Activated CD8-positive, alpha-beta T cell treated with anti-CD3 and anti-CD28 coated beads, Interleukin-2, amount 10 ng/mL, durations not matched to agents 7 days and 5 days (primary cell): ENCODE results near the gene XRN2. TPM values are rescaled to one million over a fixed set of nuclear protein-coding genes. Genes with fewer than 3 reads are reported as not detected.

ENCODE experiments used
- ATAC-seq: fragments of 150-1000 bp; cut with Tn5 transposase; one replicate; pipeline ENCODE4 v1.10.0; 2021; ENCODE audit warnings: moderate library complexity
- CTCF ChIA-PET: fragments of 350-600 bp; sonication (Branson Sonifier 250); formaldehyde crosslinking; loops from one replicate; lab custom pipeline; 2021; ENCODE audit warnings: antibody characterized with exemption; lab: Charles Lee
- POLR2A ChIA-PET: fragments of 350-600 bp; sonication (Branson Sonifier 250); formaldehyde crosslinking; loops from one replicate; lab custom pipeline; 2021; ENCODE audit warnings: antibody characterized with exemption; lab: Charles Lee
- DNase-seq: peaks from one replicate; pipeline ENCODE4 v3.0.0-alpha.2; 2020
- H3K27ac Mint-ChIP-seq: one replicate; pipeline ENCODE4 v1.8.0; 2021; ENCODE audit warnings: mild to moderate bottlenecking, mixed read lengths
- H3K27me3 Mint-ChIP-seq: one replicate; pipeline ENCODE4 v1.8.0; 2021; ENCODE audit warnings: low read depth, mixed read lengths
- H3K36me3 Mint-ChIP-seq: one replicate; pipeline ENCODE4 v1.8.0; 2021; ENCODE audit warnings: low read depth, mixed read lengths
- H3K4me1 Mint-ChIP-seq: one replicate; pipeline ENCODE4 v1.8.0; 2021; ENCODE audit warnings: low read depth, mixed read lengths
- H3K4me3 Mint-ChIP-seq: one replicate; pipeline ENCODE4 v1.8.0; 2021; ENCODE audit warnings: mild to moderate bottlenecking, mixed read lengths
- H3K9me3 Mint-ChIP-seq: one replicate; pipeline ENCODE4 v1.8.0; 2022; ENCODE audit warnings: mixed read lengths; ENCODE audit not compliant: insufficient read depth
- total RNA-seq, 2 experiments: library from RNA; stranded (reverse); gene quantifications; one replicate each; pipeline ENCODE4 v1.2.3, GENCODE V29; 2021

The XRN2 gene
- total RNA-seq, 2 experiments from 2014 or later, result 54.4 to 57.7 TPM

GRCh38 chr20:21326700-21327099, 23.6 kb downstream of the XRN2 start:
- Mint-ChIP-seq H3K27ac (no peak overlapping the region), H3K4me3 (no peak overlapping the region), H3K36me3 (peaks cover 41% of the 10 kb centered on the region), H3K27me3 (no peaks in the 10 kb centered on the region), H3K9me3 (no peaks in the 10 kb centered on the region), H3K4me1 (peaks cover 39% of the 10 kb centered on the region)
- ChIA-PET CTCF (interaction anchor here (0.9 kb wide), 1 partner anchor 18 kb away, joined by 3 read pairs; no protein-coding TSS in a partner anchor), POLR2A (no interaction called here)
- ATAC-seq (no peak), DNase-seq (no peak)

- ATAC-seq (no peak), DNase-seq (no peak)
- POLR2A ChIA-PET, result interaction anchor here (1.2 kb wide), 1 partner anchor 33 kb away, joined by 3 read pairs; the partner anchor contains the start of gene XRN2
These were observed 33.5 kb downstream of the XRN2 start for GRCh38 chr20:21336455-21337151.

GRCh38 chr20:21338291-21338690, 35.2 kb downstream of the XRN2 start:
- no peaks in the 10 kb centered on the region for H3K4me1 Mint-ChIP-seq
- no peak for ATAC-seq
- H3K36me3 Mint-ChIP-seq, result peaks cover 72% of the 10 kb centered on the region
- no peak for DNase-seq
- no peak overlapping the region for H3K27ac Mint-ChIP-seq
- no peak overlapping the region for H3K4me3 Mint-ChIP-seq
- POLR2A ChIA-PET, result no interaction called here
- H3K9me3 Mint-ChIP-seq, result no peaks in the 10 kb centered on the region
- no peaks in the 10 kb centered on the region for H3K27me3 Mint-ChIP-seq
- CTCF ChIA-PET, result interaction anchor here (1.0 kb wide), 1 partner anchor 103 kb away, joined by 4 read pairs; no protein-coding TSS in a partner anchor

More at GRCh38 chr20:21336455-21337151, 33.5 kb downstream of the XRN2 start:
- Mint-ChIP-seq H3K4me3 (no peak overlapping the region), H3K4me1 (no peaks in the 10 kb centered on the region), H3K9me3 (no peaks in the 10 kb centered on the region), H3K27me3 (no peaks in the 10 kb centered on the region), H3K36me3 (peaks cover 79% of the 10 kb centered on the region), H3K27ac (no peak overlapping the region)
- CTCF ChIA-PET, result no interaction called here

GRCh38 chr20:21339499-21339898, 36.4 kb downstream of the XRN2 start:
- Mint-ChIP-seq H3K4me1 (no peaks in the 10 kb centered on the region), H3K4me3 (no peak overlapping the region), H3K27ac (no peak overlapping the region), H3K9me3 (no peaks in the 10 kb centered on the region), H3K36me3 (peaks cover 67% of the 10 kb centered on the region), H3K27me3 (no peaks in the 10 kb centered on the region)
- DNase-seq, result no peak
- CTCF ChIA-PET, result no interaction called here
- POLR2A ChIA-PET, result no interaction called here
- ATAC-seq, result no peak

DNA sequence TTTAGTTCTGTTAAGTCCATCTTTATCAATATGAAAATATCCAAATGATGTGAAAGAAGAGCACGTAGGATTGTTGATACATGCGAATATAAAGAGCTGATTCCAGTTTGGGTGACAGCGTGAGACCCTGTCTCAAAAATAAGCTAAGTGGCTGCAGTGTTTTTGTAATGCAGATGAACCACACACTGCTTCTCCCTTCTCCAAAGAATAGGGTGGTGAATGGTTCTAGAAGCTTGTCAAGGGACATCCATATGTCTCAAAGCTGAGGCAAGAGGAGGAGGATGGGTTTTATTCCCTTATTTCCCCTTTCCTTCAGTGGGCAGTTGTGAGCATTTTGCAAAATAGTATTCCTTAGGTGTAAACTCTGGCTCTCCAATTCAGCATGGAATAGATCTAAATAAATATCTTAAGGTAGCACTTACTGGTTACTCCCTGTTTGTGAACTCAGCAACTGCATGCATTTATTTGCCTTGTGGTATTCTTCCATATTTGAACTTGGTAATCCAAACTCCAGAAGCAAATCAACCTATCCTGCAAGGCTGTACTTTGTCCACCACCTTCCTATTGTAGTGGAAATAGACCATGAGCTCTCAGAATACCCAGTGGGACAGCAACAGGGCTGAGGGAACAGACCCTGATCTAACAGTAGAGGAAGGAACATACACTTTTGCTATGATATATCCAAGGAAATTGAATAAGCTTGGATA, 38.0 kb downstream of the XRN2 start:
- ChIA-PET POLR2A (no interaction called here), CTCF (no interaction called here)
- no peaks in the 10 kb centered on the region for H3K27me3 Mint-ChIP-seq
- ATAC-seq, result no peak
- peaks cover 56% of the 10 kb centered on the region for H3K36me3 Mint-ChIP-seq
- H3K4me1 Mint-ChIP-seq, result no peaks in the 10 kb centered on the region
- no peak overlapping the region for H3K4me3 Mint-ChIP-seq
- no peaks in the 10 kb centered on the region for H3K9me3 Mint-ChIP-seq
- no peak overlapping the region for H3K27ac Mint-ChIP-seq
- no peak for DNase-seq

GRCh38 chr20:21342656-21343345, 39.7 kb downstream of the XRN2 start:
- Mint-ChIP-seq H3K4me1 (no peaks in the 10 kb centered on the region), H3K36me3 (peaks cover 50% of the 10 kb centered on the region), H3K9me3 (no peaks in the 10 kb centered on the region), H3K27me3 (no peaks in the 10 kb centered on the region), H3K27ac (no peak overlapping the region), H3K4me3 (no peak overlapping the region)
- POLR2A ChIA-PET, result no interaction called here
- ATAC-seq (no peak), DNase-seq (no peak)
- CTCF ChIA-PET, result interaction anchor here (0.9 to 1.4 kb wide), 2 partner anchors 40 to 107 kb away, joined by 3 to 5 read pairs; partner anchors contain the start of gene XRN2

DNA sequence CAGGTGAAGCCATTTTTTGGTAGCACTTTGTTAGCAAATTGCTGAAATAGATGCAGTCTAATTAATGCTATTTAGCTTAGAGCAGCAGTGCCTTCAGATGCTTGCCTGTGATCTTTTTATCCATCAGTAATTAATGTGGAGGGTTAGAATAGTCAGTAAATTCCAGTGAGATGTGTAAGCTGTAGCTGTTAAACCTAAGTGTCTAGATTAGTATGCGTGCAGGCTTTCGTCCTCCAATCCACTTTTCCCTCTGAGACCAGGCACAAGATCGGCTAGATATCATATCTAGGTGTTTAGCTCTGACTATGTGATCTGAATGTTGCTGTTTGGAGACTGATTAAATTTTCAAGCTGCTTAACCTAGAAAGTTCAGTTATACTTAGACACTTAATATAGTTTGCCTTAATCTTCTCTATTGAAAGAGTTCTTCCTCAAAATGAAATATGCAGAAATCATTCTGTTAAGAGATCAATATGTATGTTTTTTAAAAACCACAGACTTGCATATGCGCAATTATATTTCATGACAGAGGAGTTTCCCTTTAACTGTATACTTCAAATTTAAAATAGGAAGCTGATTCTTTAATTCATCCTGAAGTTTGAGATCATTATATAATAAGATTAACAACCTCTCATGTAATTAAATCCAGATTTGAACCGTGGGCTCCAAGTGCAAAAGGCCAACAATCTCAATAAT, 41.2 kb downstream of the XRN2 start:
- Mint-ChIP-seq H3K9me3 (no peaks in the 10 kb centered on the region), H3K4me3 (no peak overlapping the region), H3K27me3 (no peaks in the 10 kb centered on the region), H3K36me3 (peaks cover 56% of the 10 kb centered on the region), H3K27ac (no peak overlapping the region), H3K4me1 (no peaks in the 10 kb centered on the region)
- ChIA-PET POLR2A (no interaction called here), CTCF (interaction anchor here (0.9 to 1.4 kb wide), 3 partner anchors 9 to 42 kb away, joined by 3 to 5 read pairs (median 4); partner anchors contain the start of gene XRN2)
- ATAC-seq, result no peak
- no peak for DNase-seq

DNA sequence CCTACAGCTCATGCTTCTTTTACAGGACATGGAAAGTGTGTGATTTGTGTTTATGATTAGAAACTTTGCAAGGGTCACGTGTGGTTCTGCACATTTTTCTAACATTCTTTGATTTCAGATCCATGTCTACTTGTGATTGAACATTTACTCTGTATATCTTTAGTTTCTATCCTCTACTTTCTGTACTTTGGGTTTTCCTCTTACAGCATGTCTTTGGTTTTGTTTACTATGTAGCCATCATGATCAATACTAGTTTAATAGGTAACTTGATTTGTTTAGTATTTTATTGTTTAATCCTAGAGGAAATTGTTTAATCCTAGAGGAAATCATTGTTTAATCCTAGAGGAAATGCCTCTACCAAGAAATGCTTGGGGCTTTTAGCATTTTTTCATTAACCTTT, 41.8 kb downstream of the XRN2 start:
- no peak for ATAC-seq
- H3K9me3 Mint-ChIP-seq, result no peaks in the 10 kb centered on the region
- H3K27me3 Mint-ChIP-seq, result no peaks in the 10 kb centered on the region
- ChIA-PET CTCF (interaction anchor here (0.9 to 1.1 kb wide), 2 partner anchors 10 to 18 kb away, joined by 3 to 4 read pairs; no protein-coding TSS in a partner anchor), POLR2A (no interaction called here)
- DNase-seq, result no peak
- H3K36me3 Mint-ChIP-seq, result peaks cover 52% of the 10 kb centered on the region
- H3K27ac Mint-ChIP-seq, result no peak overlapping the region
- no peak overlapping the region for H3K4me3 Mint-ChIP-seq
- H3K4me1 Mint-ChIP-seq, result no peaks in the 10 kb centered on the region

DNA sequence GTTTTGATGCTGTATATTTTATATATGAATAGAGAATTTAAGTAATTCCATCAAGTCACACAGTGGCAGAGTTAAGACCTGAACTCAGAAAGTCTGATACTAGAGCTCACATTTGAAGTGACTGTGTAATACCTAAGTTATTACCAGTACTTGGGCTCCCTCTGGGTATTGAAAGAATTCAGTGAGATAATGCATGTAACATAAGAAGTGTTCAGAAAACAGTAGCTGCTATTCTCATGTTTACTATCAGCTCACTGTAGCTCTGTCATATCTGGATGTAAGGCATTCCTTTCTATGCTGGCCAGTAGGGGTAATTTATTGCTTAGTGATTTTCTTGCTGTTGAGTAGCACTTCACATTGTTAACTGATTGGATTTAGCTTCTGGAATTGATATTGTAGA, 49.6 kb downstream of the XRN2 start:
- DNase-seq (no peak), ATAC-seq (no peak)
- Mint-ChIP-seq H3K4me1 (no peaks in the 10 kb centered on the region), H3K4me3 (no peak overlapping the region), H3K27me3 (no peaks in the 10 kb centered on the region), H3K27ac (no peak overlapping the region), H3K36me3 (peaks cover 26% of the 10 kb centered on the region), H3K9me3 (no peaks in the 10 kb centered on the region)
- CTCF ChIA-PET, result interaction anchor here (1.3 kb wide), 1 partner anchor 30 kb away, joined by 3 read pairs; no protein-coding TSS in a partner anchor
- POLR2A ChIA-PET, result no interaction called here

- Mint-ChIP-seq H3K9me3 (no peaks in the 10 kb centered on the region), H3K27ac (no peak overlapping the region), H3K4me1 (no peaks in the 10 kb centered on the region), H3K4me3 (no peak overlapping the region), H3K36me3 (peaks cover 25% of the 10 kb centered on the region), H3K27me3 (no peaks in the 10 kb centered on the region)
- ChIA-PET CTCF (interaction anchor here (1.3 kb wide), 1 partner anchor 29 kb away, joined by 3 read pairs; no protein-coding TSS in a partner anchor), POLR2A (no interaction called here)
- ATAC-seq (no peak), DNase-seq (no peak)
These were observed 50.1 kb downstream of the XRN2 start for GRCh38 chr20:21353236-21353635.

- H3K27me3 Mint-ChIP-seq, result no peaks in the 10 kb centered on the region
- no peak overlapping the region for H3K27ac Mint-ChIP-seq
- no peak overlapping the region for H3K4me3 Mint-ChIP-seq
- DNase-seq, result no peak
- ChIA-PET POLR2A (no interaction called here), CTCF (no interaction called here)
- peaks cover 32% of the 10 kb centered on the region for H3K36me3 Mint-ChIP-seq
- H3K9me3 Mint-ChIP-seq, result no peaks in the 10 kb centered on the region
- H3K4me1 Mint-ChIP-seq, result peaks cover 7% of the 10 kb centered on the region
- ATAC-seq, result no peak
These were observed 52.9 kb downstream of the XRN2 start for GRCh38 chr20:21355981-21356380.
